Peyer's patch (tissue), 4 donors: ENCODE results near the gene PLOD1. TPM values are rescaled to one million over a fixed set of nuclear protein-coding genes. Genes with fewer than 3 reads are reported as not detected.

Experiments used
- DNase-seq, 3 donors: peaks; one replicate each; pipeline ENCODE4 v3.0.0-alpha.2; 2017 to 2019
- H3K27ac ChIP-seq, 4 donors: fragments of 200-600 bp; sonication (generic); one replicate each; pipeline ENCODE4 v1.5.1; 2016 to 2019
- H3K27me3 ChIP-seq, 2 donors: fragments of 200-600 bp; sonication (generic); one replicate each; pipeline ENCODE4 v1.5.1; 2019
- H3K36me3 ChIP-seq, 3 donors: fragments of 200-600 bp; sonication (generic); one replicate each; pipeline ENCODE4 v1.5.1; 2016 to 2019
- H3K4me1 ChIP-seq, 4 donors: fragments of 200-600 bp; sonication (generic); one replicate each; pipeline ENCODE4 v1.5.1; 2016 to 2019
- H3K4me3 ChIP-seq, 4 donors: fragments of 200-600 bp; sonication (generic); 1 replicate in 3 of 4; 2 replicates in 1 of 4; pipeline ENCODE4 v1.5.1; 2016 to 2019; ENCODE audit warnings: mild to moderate bottlenecking in 1 of 4
- H3K9me3 ChIP-seq, 4 donors: fragments of 200-600 bp; sonication (generic); one replicate each; pipeline ENCODE4 v1.5.1; 2016 to 2019; ENCODE audit warnings: mild to moderate bottlenecking in 1 of 4
- CTCF ChIP-seq, 6 experiments: fragments of 450-650 bp in 4 of 6; fragments of 200-600 bp in 2 of 6; sonication (generic) in 1 of 6; IDR thresholded peaks; one replicate each; pipeline ENCODE4 v1.5.1; 2017 to 2019; ENCODE audit warnings: antibody characterized with exemption in 6 of 6, mild to moderate bottlenecking in 3 of 6, moderate library complexity in 1 of 6
- POLR2A ChIP-seq, 2 donors: fragments of 450-650 bp; IDR thresholded peaks; one replicate each; pipeline ENCODE4 v1.5.1; 2017; ENCODE audit warnings: antibody characterized with exemption in 2 of 2, mild to moderate bottlenecking in 2 of 2, moderate library complexity in 2 of 2
- total RNA-seq, 4 donors: library from RNA; depleted of rRNA; stranded (reverse); fragments of >200 nt; gene quantifications; one replicate each; pipeline ENCODE4 v1.1.0, GENCODE V29; 2016

The PLOD1 gene
- total RNA-seq, 4 donors from 2014 or later, result 23.9 to 75.2 (median 47.0) TPM

DNA sequence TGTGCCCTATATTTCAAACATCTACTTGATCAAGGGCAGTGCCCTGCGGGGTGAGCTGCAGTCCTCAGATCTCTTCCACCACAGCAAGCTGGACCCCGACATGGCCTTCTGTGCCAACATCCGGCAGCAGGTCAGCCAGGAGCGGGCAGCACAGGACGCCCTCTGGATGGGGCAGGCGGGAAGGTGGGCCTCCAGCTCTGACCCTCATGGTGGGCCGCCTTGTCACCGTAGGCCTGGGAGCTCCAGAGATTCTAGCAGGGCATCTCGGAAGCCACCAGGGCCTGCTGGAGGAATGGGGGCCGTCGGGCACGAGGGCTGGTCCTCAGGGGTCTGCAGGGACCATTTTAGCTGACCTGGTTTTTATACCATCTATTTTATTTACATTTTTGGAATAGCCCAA is 30.1 kb downstream of the PLOD1 start:
- H3K4me1 ChIP-seq, result peaks cover 0 to 7% (median 0%) of the 10 kb centered on the region in 4 donors
- TF ChIP-seq POLR2A (IDR thresholded peaks at IDR 0.05) (no peak), CTCF (IDR thresholded peaks at IDR 0.05) (no peak)
- no peaks in the 10 kb centered on the region for H3K9me3 ChIP-seq
- DNase-seq, result no peak
- H3K36me3 ChIP-seq, result peaks cover 0 to 38% (median 0%) of the 10 kb centered on the region in 3 donors
- H3K27ac ChIP-seq, result no peak overlapping the region
- no peaks in the 10 kb centered on the region for H3K27me3 ChIP-seq
- H3K4me3 ChIP-seq, result no peak overlapping the region

DNA sequence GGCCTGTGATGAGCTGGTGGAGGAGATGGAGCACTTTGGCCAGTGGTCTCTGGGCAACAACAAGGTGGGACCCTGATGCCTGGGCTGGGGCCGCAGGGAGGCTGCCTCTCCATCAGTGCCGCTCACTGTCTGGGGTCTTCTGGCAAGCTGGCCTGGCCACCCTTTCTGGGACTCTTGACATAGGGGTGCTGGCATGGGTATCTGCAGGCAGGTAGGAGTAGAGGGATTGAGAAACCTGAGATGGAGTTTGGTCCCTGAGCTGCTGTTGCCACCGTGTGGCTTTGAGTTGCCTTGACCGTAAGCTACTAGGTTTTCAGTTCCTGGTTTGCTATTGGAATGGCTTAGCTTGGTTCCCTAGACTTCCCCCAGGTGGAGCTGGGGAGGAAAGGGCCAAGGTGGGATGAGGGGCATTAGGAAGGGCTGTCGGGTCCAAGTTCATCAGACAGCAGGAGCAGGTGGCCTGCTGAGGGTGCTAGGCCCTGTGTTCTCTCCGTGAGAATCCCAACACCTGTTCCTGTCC is 32.6 kb downstream of the PLOD1 start:
- Histone ChIP-seq H3K4me3 (no peak overlapping the region), H3K4me1 (no peaks in the 10 kb centered on the region), H3K9me3 (no peaks in the 10 kb centered on the region), H3K27ac (peak overlapping the region in 2 of 4 donors; percentile 59 to 66), H3K36me3 (peaks cover 0 to 33% (median 0%) of the 10 kb centered on the region in 3 donors), H3K27me3 (no peaks in the 10 kb centered on the region)
- TF ChIP-seq POLR2A (IDR thresholded peaks at IDR 0.05), result no peak
- TF ChIP-seq CTCF (IDR thresholded peaks at IDR 0.05), result peak in 5 of 6 experiments; percentile 11 to 93 (median 88)
- DNase-seq, result peak in 2 of 3 donors; percentile 73 to 77

DNA sequence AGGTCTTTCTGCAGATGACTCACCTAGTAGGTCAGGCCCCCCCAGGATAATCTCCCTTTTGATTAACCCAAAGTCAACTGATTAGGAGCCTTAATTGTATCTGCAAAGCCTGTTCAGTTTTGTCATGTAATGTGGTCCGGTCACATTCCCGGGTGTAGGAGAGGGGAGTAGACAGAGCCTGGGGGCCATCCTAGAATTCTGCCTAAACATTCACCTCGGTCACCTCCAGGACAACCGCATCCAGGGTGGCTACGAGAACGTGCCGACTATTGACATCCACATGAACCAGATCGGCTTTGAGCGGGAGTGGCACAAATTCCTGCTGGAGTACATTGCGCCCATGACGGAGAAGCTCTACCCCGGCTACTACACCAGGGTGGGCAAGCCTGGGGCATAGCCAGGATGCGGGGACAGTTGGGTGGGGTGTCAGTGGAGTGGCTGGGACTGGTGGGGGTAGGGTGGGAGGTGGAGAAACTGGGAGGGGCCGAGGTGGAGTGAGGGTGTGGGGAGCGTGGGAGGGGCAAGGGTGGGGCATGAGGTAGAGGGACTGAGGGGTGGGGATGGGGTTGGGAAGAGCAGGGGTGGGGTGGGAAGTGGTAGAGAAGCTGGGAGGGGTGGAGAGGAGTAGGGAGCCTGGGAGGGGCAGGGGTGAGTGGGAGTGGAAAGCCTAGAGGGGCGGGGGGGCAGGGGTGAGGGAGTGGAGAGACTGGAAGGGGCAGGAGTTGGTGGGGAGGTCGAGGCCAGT is 36.1 kb downstream of the PLOD1 start:
- H3K9me3 ChIP-seq, result no peaks in the 10 kb centered on the region
- no peak for TF ChIP-seq POLR2A (IDR thresholded peaks at IDR 0.05)
- no peak for DNase-seq
- no peak overlapping the region for H3K4me3 ChIP-seq
- no peak overlapping the region for H3K27ac ChIP-seq
- peaks cover 0 to 40% (median 0%) of the 10 kb centered on the region in 3 donors for H3K36me3 ChIP-seq
- H3K4me1 ChIP-seq, result no peaks in the 10 kb centered on the region
- H3K27me3 ChIP-seq, result no peaks in the 10 kb centered on the region

- Histone ChIP-seq H3K36me3 (peaks cover 0 to 41% (median 0%) of the 10 kb centered on the region in 3 donors), H3K4me3 (no peak overlapping the region), H3K27ac (no peak overlapping the region), H3K9me3 (no peaks in the 10 kb centered on the region), H3K4me1 (peaks cover 0 to 24% (median 11%) of the 10 kb centered on the region in 4 donors), H3K27me3 (no peaks in the 10 kb centered on the region)
- TF ChIP-seq CTCF (IDR thresholded peaks at IDR 0.05) (no peak), POLR2A (IDR thresholded peaks at IDR 0.05) (no peak)
- DNase-seq, result no peak
Observed at GRCh38 chr1:11977625-11978024, 43.1 kb downstream of the PLOD1 start.

GRCh38 chr1:11978301-11978700 is 43.8 kb downstream of the PLOD1 start:
- H3K27me3 ChIP-seq, result no peaks in the 10 kb centered on the region
- no peak for DNase-seq
- no peak overlapping the region for H3K27ac ChIP-seq
- H3K4me1 ChIP-seq, result peaks cover 0 to 31% (median 11%) of the 10 kb centered on the region in 4 donors
- H3K9me3 ChIP-seq, result no peaks in the 10 kb centered on the region
- H3K4me3 ChIP-seq, result no peak overlapping the region
- TF ChIP-seq CTCF (IDR thresholded peaks at IDR 0.05) (no peak), POLR2A (IDR thresholded peaks at IDR 0.05) (no peak)
- H3K36me3 ChIP-seq, result peaks cover 0 to 41% (median 0%) of the 10 kb centered on the region in 3 donors
